HG03575 (cell line): ENCODE data around the gene FAM83G.

Experiments
- ATAC-seq: cut with Tn5 transposase; IDR thresholded peaks from one replicate; pipeline ENCODE4 v1.9.1; 2021; ENCODE audit not compliant: unreplicated experiment, insufficient number of reproducible peaks, low FRiP score; ENCODE audit errors: extremely low read depth

FAM83G gene

DNA sequence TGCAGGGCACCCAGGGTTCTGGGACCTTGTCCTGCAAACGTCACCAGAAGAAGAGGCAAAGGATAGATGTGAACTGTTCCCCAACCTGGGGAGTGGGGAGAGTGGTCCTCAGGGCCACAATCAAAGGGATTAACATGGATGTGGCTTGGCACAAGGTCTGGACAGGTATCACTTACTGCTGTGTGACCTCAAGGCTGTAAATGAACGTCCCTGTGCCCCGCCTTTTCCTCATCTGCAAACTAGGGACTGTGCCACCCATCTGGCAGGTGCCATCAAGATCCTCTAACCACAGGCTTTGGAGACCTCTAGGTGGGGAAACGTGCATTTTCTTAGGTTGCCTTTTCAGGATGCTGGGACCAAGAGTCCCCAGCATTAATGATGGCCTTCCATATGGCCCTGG lies 27.5 kb downstream of the FAM83G start:
- no peak for ATAC-seq

DNA sequence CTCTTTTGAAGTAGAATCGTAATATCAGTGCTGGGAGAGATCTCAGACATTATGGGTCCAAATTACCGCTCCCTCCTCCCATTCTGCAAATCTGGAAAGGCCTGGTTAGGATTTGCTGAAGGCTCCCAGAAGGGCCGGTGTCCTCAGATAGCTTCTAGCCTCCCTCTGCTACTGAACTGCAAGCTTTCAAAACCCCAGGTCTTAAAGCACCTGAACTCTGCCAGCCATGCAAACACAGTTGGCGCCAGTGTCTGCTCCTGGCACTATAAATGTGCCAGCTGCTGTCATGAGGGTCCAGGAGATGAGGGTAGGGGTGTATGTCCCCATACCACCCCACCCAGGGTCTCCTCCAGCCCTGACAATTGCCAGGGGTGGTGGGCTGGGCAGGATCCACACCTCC lies 28.4 kb downstream of the FAM83G start:
- no peak for ATAC-seq

GRCh38 chr17:18975597-18975996 lies 29.0 kb downstream of the FAM83G start:
- no peak for ATAC-seq

- no peak for ATAC-seq
Observed at GRCh38 chr17:18974407-18975149, 30.0 kb downstream of the FAM83G start.

DNA sequence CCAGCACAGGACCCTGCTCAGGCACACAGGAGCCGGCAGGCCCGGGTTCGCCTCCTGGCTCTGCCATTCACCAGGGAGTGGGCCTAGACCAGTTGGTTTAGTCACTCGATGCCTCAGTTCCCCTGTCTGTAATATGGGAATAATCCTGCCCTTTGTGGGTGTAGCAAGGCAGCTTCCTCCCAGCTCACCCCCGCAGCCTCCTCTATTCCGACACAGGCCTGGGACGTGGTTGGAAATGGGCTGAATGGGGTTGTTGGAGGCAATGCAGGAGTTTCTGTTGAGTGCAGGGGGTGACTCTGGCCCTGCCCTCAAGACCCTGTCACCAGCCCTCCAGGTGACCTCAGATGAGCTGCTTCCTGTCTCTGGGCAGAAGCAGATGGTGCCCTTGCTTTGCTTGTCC lies 32.8 kb downstream of the FAM83G start:
- no peak for ATAC-seq

- no peak for ATAC-seq
Observed at GRCh38 chr17:18970582-18971480, 33.7 kb downstream of the FAM83G start.

- no peak for ATAC-seq
Observed at GRCh38 chr17:18968945-18969887, 35.3 kb downstream of the FAM83G start.

DNA sequence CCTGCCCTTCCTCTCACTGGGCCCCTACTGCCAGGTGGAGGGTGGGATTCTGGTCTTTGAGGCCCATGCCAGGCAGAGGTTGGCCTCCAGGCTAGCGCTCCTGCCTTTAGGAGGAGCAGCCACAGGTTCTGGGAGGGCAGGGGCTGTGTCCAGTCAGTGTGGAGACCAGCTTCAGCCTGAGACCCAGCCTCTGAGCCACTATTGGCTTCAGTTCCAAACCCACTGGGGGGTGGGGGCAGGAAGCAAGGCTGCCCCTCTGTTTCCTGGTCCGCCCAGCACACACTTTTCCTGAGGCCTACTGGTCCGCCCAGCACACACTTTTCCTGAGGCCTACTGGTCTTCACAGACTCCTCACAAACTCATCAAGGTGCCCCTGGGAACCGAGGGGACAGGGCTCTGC lies 36.2 kb downstream of the FAM83G start:
- no peak for ATAC-seq

- no peak for ATAC-seq
Observed at GRCh38 chr17:18967916-18968315, 36.6 kb downstream of the FAM83G start.

- no peak for ATAC-seq
Observed at GRCh38 chr17:18966831-18967624, 37.5 kb downstream of the FAM83G start.

DNA sequence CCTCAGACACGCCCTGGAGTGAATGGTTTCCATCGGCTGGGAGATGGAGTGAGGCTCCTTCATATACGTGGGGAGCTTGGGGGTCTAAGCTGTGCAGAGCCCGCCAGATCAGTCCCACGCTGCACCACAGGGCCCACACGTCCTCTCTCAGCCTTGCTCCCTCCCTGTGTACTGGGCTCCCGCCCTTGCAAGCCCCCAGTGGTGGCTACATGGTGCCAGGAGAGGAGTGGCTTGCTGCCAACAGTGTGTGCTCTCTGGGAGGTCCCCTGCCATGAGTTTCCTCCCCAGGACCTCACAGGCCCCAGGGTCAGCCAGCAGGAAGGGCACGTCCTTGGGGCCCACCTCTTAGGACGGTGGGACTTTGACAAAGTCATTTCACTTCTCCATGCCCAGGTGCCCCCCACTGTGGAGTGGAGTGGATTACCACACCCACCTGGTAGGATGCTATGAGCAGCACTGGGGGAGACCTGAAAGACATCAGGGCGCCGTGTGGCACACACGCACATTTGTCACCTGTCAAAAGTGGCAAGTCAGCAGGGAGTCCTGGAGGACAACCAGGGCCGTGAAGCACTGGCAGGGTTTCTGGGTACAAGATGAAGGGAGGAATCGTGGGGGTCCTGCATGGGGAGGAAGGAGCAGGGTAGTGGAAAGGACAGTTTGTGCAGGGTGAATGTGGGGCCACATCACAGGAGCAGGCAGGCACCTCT lies 38.9 kb downstream of the FAM83G start:
- no peak for ATAC-seq

- no peak for ATAC-seq
Observed at GRCh38 chr17:18964550-18964949, 40.0 kb downstream of the FAM83G start.

GRCh38 chr17:18964018-18964351 lies 40.6 kb downstream of the FAM83G start:
- ATAC-seq: no peak

GRCh38 chr17:18963126-18964017 lies 41.2 kb downstream of the FAM83G start:
- ATAC-seq: no peak

DNA sequence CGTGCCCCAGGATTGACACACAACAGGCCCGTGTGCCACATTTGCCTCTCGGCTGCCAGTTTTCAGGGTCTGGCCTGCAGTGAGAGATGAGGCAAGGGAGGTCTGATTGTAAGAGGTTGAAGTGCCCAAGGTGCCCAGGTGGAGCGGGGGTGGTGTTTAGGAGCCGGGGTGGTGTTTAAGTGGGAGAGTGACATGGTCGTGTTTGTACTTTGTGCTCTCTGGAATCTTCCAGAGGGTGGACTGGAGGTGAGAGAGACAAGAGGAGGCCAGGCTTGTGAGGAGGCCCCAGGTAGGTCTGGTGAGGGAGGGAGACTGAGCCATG lies 42.1 kb downstream of the FAM83G start:
- no peak for ATAC-seq

DNA sequence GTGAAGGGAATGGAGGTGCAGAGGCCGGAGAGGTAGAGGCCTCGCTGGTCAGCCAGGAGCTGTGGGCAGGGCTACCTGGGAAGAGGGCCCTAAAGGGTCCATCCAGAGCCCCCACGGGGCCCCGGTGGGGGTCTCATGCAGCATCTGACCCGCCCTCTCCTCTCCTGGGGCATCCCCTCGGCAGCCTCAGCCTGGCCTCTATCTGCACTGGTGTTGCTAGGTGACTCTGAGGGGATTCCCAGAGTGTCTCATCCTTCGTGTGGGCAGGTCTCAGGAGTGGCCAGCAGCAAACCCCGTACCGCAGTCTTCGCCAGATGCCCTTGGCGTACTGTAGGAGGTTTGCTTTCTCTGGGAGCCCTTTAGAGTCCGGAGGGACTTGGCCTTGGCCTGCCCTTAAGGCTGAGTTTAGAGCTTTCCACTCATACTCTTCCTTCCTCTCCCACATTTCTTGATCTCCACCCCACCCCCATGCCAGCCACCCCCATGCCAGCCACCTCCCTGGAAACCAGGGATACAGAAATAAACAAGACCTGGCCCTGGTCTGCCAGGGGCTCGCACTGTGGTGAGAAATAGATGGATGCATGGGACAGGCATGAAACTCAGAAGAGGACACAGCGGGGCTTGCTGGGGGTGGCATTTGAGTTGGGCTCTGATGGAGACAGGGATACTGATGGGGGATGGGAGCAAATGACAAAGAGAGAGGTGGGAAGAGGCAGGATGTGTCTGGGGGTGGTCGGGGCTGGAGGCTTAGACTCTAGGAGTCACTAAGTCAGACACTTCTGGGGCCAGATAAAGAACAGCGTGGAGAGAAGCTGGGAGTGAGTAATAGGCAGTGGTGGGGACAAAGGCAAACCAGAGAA lies 42.7 kb downstream of the FAM83G start:
- no peak for ATAC-seq
